Fibroblast of lung (primary cell): ENCODE data around the gene WDR48.

Experiments
- CTCF ChIP-seq, 2 donors: IDR thresholded peaks in 1 of 2; conservative IDR thresholded peaks in 1 of 2; 1 replicate in 1 of 2; 2 replicates in 1 of 2; pipeline ENCODE4 v1.5.1; 2011 to 2012; ENCODE audit warnings: low read length in 2 of 2, control low read depth in 1 of 2, inconsistent platforms in 1 of 2, low read depth in 1 of 2, mild to moderate bottlenecking in 1 of 2
- EZH2 ChIP-seq: IDR thresholded peaks from 2 replicates; pipeline ENCODE4 v1.5.1; 2012; ENCODE audit warnings: low read length, control low read depth, mild to moderate bottlenecking; ENCODE audit errors: missing control alignments

GRCh38 chr3:39113291-39113690 is 61.5 kb downstream of the WDR48 start:
- TF ChIP-seq CTCF (conservative IDR thresholded peaks at IDR 0.05 in 1 of 2, IDR thresholded peaks at IDR 0.05 in 1 of 2; ENCODE audit: low read depth in 1 of 2, low read length in 2 of 2) (no peak), EZH2 (no peak)
